A549 treated with DMSO at 1 μM for 4 hours (cell line): Measurements from ENCODE around the gene OSGIN1. TPM values are rescaled to one million over a fixed set of nuclear protein-coding genes. Genes with fewer than 3 reads are reported as not detected.

ENCODE experiments used
- total RNA-seq: library from RNA; stranded (reverse); fragments of 200-300 nt; extraction: Qiagen RNA extraction; gene quantifications from 5 replicates; pipeline ENCODE4 v1.2.3, GENCODE V29; 2022; ENCODE audit warnings: low read depth

The OSGIN1 gene, protein sequence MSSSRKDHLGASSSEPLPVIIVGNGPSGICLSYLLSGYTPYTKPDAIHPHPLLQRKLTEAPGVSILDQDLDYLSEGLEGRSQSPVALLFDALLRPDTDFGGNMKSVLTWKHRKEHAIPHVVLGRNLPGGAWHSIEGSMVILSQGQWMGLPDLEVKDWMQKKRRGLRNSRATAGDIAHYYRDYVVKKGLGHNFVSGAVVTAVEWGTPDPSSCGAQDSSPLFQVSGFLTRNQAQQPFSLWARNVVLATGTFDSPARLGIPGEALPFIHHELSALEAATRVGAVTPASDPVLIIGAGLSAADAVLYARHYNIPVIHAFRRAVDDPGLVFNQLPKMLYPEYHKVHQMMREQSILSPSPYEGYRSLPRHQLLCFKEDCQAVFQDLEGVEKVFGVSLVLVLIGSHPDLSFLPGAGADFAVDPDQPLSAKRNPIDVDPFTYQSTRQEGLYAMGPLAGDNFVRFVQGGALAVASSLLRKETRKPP
- total RNA-seq = 30.1 to 64.8 TPM (median 39.7 TPM) in 5 replicates

DNA sequence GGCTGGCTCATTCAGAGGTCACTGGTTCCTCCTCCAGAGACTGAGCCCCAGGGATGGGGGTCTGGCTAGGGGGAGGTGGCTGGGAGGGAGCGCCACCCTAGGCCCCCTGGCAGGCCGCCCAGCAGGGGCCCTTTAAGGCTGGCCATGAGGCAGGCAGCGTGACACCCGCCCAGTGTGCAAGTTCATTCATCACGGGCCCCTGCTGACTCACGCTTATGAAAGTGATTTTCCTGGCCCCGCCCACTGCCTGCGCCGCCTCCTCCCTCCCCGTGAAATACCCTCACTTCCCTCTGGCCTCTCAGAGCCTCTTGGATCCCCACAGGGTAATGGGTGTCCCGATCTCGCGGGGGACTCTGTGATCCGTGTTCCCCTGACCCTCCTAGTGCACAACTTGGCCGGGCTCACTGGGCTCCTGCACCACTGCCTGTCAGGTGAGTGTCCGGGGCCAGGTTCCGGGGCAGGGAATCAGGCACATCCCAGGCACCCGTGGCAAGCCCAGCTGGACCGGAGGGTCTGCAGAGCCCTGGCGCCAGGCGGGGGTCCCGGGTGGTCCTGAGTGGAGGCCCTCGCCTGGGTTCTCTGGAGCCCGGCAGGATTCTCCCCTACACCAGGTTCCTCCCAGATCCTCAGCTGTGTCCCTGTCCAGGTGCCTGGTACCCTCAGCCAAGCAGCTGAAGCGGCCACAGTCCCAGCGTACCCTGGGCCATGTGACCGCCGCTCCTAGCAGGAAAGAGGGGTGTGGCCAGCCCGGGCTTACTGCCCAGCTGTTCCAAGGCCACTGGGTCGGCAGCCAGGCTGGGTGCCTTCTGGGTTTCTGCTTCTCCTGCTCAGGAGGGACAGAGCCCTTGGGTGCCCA, at the start of gene OSGIN1:
Gene OSGIN1, plus strand, starts transcription at position 301 of the 856 bp plus-strand sequence. CDS start 4,432 bp downstream, outside the sequence.

DNA sequence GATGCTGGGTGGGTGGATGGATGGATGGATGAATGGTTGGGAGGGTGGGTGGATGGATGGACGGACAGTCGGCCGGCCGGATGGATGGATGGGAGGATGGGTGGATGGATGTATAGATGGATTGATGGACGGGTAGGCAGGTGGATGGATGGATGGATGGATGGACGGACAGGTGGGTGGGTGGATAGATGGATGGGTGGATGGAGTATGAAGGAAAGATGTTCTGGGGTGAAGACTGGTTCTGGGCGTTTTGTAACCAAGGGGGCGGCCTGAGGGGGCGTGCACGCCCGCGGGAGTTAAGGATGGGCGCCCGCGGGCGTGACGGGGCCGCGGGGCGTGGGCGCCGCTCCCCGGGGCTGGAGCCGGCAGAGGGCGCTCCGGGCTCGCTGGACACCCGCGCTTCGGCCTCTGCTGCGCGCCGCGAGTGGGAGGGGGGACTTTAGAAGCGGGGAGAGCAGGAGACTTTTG, 14.8 kb downstream of the OSGIN1 start, which contains the start of gene NECAB2:
Gene NECAB2, plus strand, starts transcription at position 407 of the 468 bp plus-strand sequence. CDS start 405 bp downstream, outside the sequence.

Other genes starting within 250 kb of the OSGIN1 start
- 133 to 219 TPM (median 188 TPM) in 5 replicates for gene HSBP1, start 145.3 kb upstream of the OSGIN1 start, total RNA-seq
- 1.1 to 2.3 TPM (median 2.1 TPM) in 5 replicates for gene MLYCD, start 54.1 kb upstream of the OSGIN1 start, total RNA-seq
- 1.6 to 3.7 TPM (median 2.8 TPM) in 5 replicates for gene NECAB2, start 15.0 kb downstream of the OSGIN1 start, total RNA-seq
- not detected in 5 replicates for gene SLC38A8, start 89.6 kb downstream of the OSGIN1 start, total RNA-seq
- gene MBTPS1, start 163.7 kb downstream of the OSGIN1 start, total RNA-seq = 40.5 to 52.4 TPM (median 50.1 TPM) in 5 replicates
- gene HSDL1, start 191.9 kb downstream of the OSGIN1 start, total RNA-seq = 15.8 to 21.0 TPM (median 18.6 TPM) in 5 replicates
- gene DNAAF1, start 192.1 kb downstream of the OSGIN1 start, total RNA-seq = 0.26 to 0.45 TPM (median 0.38 TPM) in 5 replicates
- 23.1 to 35.1 TPM (median 28.4 TPM) in 5 replicates for gene TAF1C, start 233.8 kb downstream of the OSGIN1 start, total RNA-seq
- gene ADAD2, start 237.9 kb downstream of the OSGIN1 start, total RNA-seq = not detected in 5 replicates